ENCODE results near the gene ZNF500. TPM values are rescaled to one million over a fixed set of nuclear protein-coding genes. Genes with fewer than 3 reads are reported as not detected.

ZNF500 gene
- total RNA-seq, 3 donors from 2014 or later (not counting 1 experiment from before 2014, with no cell fraction given) = 11.4 to 20.3 (median 13.0) TPM

DNA sequence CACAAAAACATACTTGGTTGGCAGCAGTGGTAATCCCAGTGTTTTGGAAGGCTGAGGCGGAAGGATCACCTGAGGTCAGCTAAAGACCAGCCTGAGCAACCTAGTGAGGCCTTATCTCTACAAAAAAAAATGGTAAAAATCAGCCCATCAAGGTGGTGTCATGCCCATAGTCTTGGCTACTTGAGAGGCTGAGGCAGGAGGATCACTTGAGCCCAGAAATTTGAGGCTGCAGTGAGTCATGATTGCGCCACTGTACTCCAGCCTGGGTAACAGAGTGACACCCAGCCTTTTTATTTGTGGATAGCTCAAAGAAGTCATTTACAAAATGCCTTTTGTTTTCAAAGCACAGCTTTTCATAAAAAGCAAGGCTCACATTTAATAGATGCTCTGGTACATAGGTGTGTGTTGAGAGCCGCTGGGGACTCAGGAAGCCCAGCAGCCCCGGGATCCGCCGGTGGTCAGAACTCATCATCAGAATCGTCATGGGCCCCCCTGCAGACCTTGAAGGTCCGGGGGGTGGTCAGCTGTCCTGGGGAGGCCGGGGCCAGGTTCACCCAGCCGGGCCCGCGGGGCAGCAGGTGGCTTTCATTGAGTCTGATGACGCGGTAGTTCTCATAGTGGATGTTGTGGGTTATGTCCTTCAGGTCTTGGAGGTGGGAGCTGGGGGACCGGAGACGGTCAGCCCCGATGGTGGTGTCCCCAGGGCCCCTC is 10.5 kb upstream of the ZNF500 start:
- Histone ChIP-seq H3K9me3 (ENCODE audit: control insufficient read depth, insufficient read depth, low read length) (no peaks in the 10 kb centered on the region), H3K27me3 (ENCODE audit: control insufficient read depth, insufficient read depth, low read length) (no peaks in the 10 kb centered on the region), H3K36me3 (ENCODE audit: control insufficient read depth, insufficient read depth, low read length) (no peaks in the 10 kb centered on the region), H3K27ac (ENCODE audit: low read length) (no peak overlapping the region), H3K4me1 (ENCODE audit: control insufficient read depth, insufficient read depth, low read length) (no peaks in the 10 kb centered on the region), H3K4me3 (ENCODE audit: low read length) (no peak overlapping the region)
- WGBS (ENCODE audit: insufficient coverage) = 88% methylated on average over 17 of the region's 17 CpGs
- intact Hi-C loops (cut with micrococcal nuclease) = no loop called here
- Mint-ChIP-seq H3K27me3 (ENCODE audit: low read depth in 2 of 2) (no peaks in the 10 kb centered on the region), H3K4me1 (no peaks in the 10 kb centered on the region), H3K36me3 (no peaks in the 10 kb centered on the region), H3K27ac (no peak overlapping the region), H3K4me3 (no peak overlapping the region), H3K9me3 (no peaks in the 10 kb centered on the region)
- TF ChIP-seq, protein P1, sequence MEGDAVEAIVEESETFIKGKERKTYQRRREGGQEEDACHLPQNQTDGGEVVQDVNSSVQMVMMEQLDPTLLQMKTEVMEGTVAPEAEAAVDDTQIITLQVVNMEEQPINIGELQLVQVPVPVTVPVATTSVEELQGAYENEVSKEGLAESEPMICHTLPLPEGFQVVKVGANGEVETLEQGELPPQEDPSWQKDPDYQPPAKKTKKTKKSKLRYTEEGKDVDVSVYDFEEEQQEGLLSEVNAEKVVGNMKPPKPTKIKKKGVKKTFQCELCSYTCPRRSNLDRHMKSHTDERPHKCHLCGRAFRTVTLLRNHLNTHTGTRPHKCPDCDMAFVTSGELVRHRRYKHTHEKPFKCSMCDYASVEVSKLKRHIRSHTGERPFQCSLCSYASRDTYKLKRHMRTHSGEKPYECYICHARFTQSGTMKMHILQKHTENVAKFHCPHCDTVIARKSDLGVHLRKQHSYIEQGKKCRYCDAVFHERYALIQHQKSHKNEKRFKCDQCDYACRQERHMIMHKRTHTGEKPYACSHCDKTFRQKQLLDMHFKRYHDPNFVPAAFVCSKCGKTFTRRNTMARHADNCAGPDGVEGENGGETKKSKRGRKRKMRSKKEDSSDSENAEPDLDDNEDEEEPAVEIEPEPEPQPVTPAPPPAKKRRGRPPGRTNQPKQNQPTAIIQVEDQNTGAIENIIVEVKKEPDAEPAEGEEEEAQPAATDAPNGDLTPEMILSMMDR (IDR thresholded peaks at IDR 0.05) = no peak
- ATAC-seq (no peak), DNase-seq (no peak)

DNA sequence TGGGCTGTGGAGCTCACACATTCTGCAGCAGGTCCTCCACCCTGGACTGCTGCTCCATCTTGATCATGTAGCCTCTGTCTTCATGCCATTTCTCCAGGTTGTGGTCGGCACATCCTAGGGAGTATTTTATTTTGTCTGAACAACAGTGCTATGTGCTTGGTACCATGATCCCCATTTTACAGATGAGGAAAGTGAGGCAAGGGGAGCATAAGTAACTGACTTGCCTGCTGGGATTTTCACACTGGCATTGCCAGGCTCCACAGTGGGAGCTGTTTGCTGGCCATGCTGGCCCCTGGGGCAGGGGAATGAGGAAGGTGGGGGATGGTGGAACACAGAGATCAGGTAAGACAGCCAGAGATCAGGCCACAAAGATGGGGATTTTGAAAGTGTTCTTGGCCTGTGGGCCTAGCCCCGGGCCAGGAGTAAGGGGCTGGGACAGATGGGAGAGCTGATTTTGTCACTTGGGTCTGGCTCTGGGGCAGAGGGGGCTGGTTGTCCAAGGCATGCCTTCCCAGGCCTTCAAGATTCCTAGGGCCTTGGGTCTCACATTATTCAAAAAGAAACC is 9.3 kb upstream of the ZNF500 start:
- intact Hi-C loops (cut with micrococcal nuclease) = no loop called here
- ATAC-seq = no peak
- Histone ChIP-seq H3K27ac (ENCODE audit: low read length) (no peak overlapping the region), H3K36me3 (ENCODE audit: control insufficient read depth, insufficient read depth, low read length) (no peaks in the 10 kb centered on the region), H3K4me1 (ENCODE audit: control insufficient read depth, insufficient read depth, low read length) (no peaks in the 10 kb centered on the region), H3K27me3 (ENCODE audit: control insufficient read depth, insufficient read depth, low read length) (no peaks in the 10 kb centered on the region), H3K4me3 (ENCODE audit: low read length) (no peak overlapping the region), H3K9me3 (ENCODE audit: control insufficient read depth, insufficient read depth, low read length) (no peaks in the 10 kb centered on the region)
- Mint-ChIP-seq H3K27me3 (ENCODE audit: low read depth in 2 of 2) (no peaks in the 10 kb centered on the region), H3K4me1 (no peaks in the 10 kb centered on the region), H3K36me3 (no peaks in the 10 kb centered on the region), H3K9me3 (no peaks in the 10 kb centered on the region), H3K27ac (no peak overlapping the region), H3K4me3 (no peak overlapping the region)
- WGBS (ENCODE audit: insufficient coverage) = 94% methylated on average over 2 of the region's 2 CpGs
- TF ChIP-seq, protein P1 (IDR thresholded peaks at IDR 0.05) = no peak
- DNase-seq = no peak

DNA sequence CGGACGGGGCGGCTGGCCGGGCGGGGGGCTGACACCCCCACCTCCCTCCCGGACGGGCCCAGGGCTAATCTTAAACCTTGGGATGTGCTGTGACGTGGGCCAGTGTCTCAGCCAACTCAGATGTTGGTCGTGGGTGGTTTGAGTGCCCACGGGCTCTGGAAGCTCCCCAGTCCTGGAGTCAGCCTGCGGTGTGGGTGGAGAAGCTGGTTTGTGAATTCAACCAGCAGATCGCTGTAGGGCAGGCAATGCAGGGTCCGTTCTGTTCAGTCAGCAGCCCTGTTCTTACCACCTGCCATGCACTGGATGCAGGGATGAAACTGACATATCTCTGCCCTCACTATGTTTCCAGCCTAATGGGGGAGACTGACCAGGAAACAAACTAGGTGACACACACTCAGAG is 8.0 kb upstream of the ZNF500 start:
- no peaks in the 10 kb centered on the region for H3K27me3 Mint-ChIP-seq (ENCODE audit: low read depth in 2 of 2)
- Histone ChIP-seq H3K4me1 (ENCODE audit: control insufficient read depth, insufficient read depth, low read length) (no peaks in the 10 kb centered on the region), H3K9me3 (ENCODE audit: control insufficient read depth, insufficient read depth, low read length) (no peaks in the 10 kb centered on the region), H3K27me3 (ENCODE audit: control insufficient read depth, insufficient read depth, low read length) (no peaks in the 10 kb centered on the region), H3K27ac (ENCODE audit: low read length) (no peak overlapping the region), H3K36me3 (ENCODE audit: control insufficient read depth, insufficient read depth, low read length) (no peaks in the 10 kb centered on the region), H3K4me3 (ENCODE audit: low read length) (no peak overlapping the region)
- no peak overlapping the region for H3K4me3 Mint-ChIP-seq
- DNase-seq (no peak), ATAC-seq (no peak)
- TF ChIP-seq, protein P1 (IDR thresholded peaks at IDR 0.05) = no peak
- no peaks in the 10 kb centered on the region for H3K36me3 Mint-ChIP-seq
- H3K4me1 Mint-ChIP-seq = no peaks in the 10 kb centered on the region
- 84% methylated on average over 12 of the region's 13 CpGs for WGBS (ENCODE audit: insufficient coverage)
- no peaks in the 10 kb centered on the region for H3K9me3 Mint-ChIP-seq
- intact Hi-C loops (cut with micrococcal nuclease) = no loop called here
- no peak overlapping the region for H3K27ac Mint-ChIP-seq

Data from natural killer cell (primary cell).